NCI-H2029 treated with DMSO at 0.1 percent for 48 hours (cell line): ENCODE results near the gene MAGEA1.
"Not testable (repeated sequence)": the region's sequence is repeated elsewhere in the genome, so short reads cannot be mapped to it uniquely, and the experiment has no call there.

Source experiments
- DNase-seq: peaks from one replicate; lab custom pipeline; 2025; lab: John Stamatoyannopoulos, UW

Gene MAGEA1

GRCh38 chrX:153179131-153179530 is at the start of gene MAGEA1:
Gene MAGEA1, plus strand, starts transcription at chrX:153179284. Its CDS starts 3,106 bp downstream, at chrX:153182390.
- DNase-seq: no peak

- DNase-seq: not testable (repeated sequence)
Observed at GRCh38 chrX:153132924-153133323, 46.2 kb upstream of the MAGEA1 start.

GRCh38 chrX:153139074-153139473 is 40.0 kb upstream of the MAGEA1 start:
- not testable (repeated sequence) for DNase-seq

- DNase-seq: not testable (repeated sequence)
Observed at GRCh38 chrX:153146288-153146687, 32.8 kb upstream of the MAGEA1 start.

GRCh38 chrX:153153516-153153915 is 25.6 kb upstream of the MAGEA1 start:
- no peak for DNase-seq

- no peak for DNase-seq
Observed at GRCh38 chrX:153157450-153157849, 21.6 kb upstream of the MAGEA1 start.

GRCh38 chrX:153158319-153158718 is 20.8 kb upstream of the MAGEA1 start:
- no peak for DNase-seq

GRCh38 chrX:153161952-153162351 is 17.1 kb upstream of the MAGEA1 start:
- no peak for DNase-seq

- no peak for DNase-seq
Observed at GRCh38 chrX:153164733-153165132, 14.4 kb upstream of the MAGEA1 start.

- DNase-seq: not testable (repeated sequence)
Observed at GRCh38 chrX:153168423-153168822, 10.7 kb upstream of the MAGEA1 start.

- no peak for DNase-seq
Observed at GRCh38 chrX:153181822-153182221, 2.7 kb downstream of the MAGEA1 start.

- DNase-seq: peak; percentile 13
Observed at GRCh38 chrX:153184787-153185186, 5.7 kb downstream of the MAGEA1 start.

- DNase-seq: no peak
Observed at GRCh38 chrX:153190381-153190780, 11.3 kb downstream of the MAGEA1 start.

GRCh38 chrX:153200462-153200861 is 21.4 kb downstream of the MAGEA1 start:
- DNase-seq: no peak

- DNase-seq: no peak
Observed at GRCh38 chrX:153206425-153207046, 27.5 kb downstream of the MAGEA1 start.

- DNase-seq: no peak
Observed at GRCh38 chrX:153209347-153209746, 30.3 kb downstream of the MAGEA1 start.

- no peak for DNase-seq
Observed at GRCh38 chrX:153214934-153215333, 35.9 kb downstream of the MAGEA1 start.

GRCh38 chrX:153216926-153217325 is 37.8 kb downstream of the MAGEA1 start:
- no peak for DNase-seq

GRCh38 chrX:153225438-153226098 is 46.5 kb downstream of the MAGEA1 start:
- no peak for DNase-seq

GRCh38 chrX:153226344-153227185 is 47.5 kb downstream of the MAGEA1 start:
- DNase-seq: no peak
